Uterus (tissue), 4 donors: ENCODE data around the gene STK17A. TPM values are rescaled to one million over a fixed set of nuclear protein-coding genes. Genes with fewer than 3 reads are reported as not detected.

ENCODE experiments used
- DNase-seq, 2 donors: peaks; one replicate each; pipeline ENCODE4 v3.0.0-alpha.2; 2019 to 2020
- H3K27ac ChIP-seq, 2 donors: fragments of 200-600 bp; sonication (generic); 1 replicate in 1 of 2; 2 replicates in 1 of 2; pipeline ENCODE4 v1.5.1; 2016 to 2018
- H3K27me3 ChIP-seq, 2 donors: fragments of 200-600 bp; sonication (generic); one replicate each; pipeline ENCODE4 v1.5.1; 2018 to 2019; ENCODE audit warnings: control low read depth in 1 of 2
- H3K36me3 ChIP-seq, 2 donors: fragments of 200-600 bp; sonication (generic); one replicate each; pipeline ENCODE4 v1.5.1; 2019; ENCODE audit warnings: control low read depth in 1 of 2
- H3K4me1 ChIP-seq, 2 donors: fragments of 200-600 bp; sonication (generic); one replicate each; pipeline ENCODE4 v1.5.1; 2018 to 2019; ENCODE audit warnings: control low read depth in 1 of 2
- H3K4me3 ChIP-seq, 2 donors: fragments of 200-600 bp; sonication (generic); 1 replicate in 1 of 2; 2 replicates in 1 of 2; pipeline ENCODE4 v1.5.1; 2018 to 2019; ENCODE audit warnings: mild to moderate bottlenecking in 1 of 2
- H3K9me3 ChIP-seq, 2 donors: fragments of 200-600 bp; sonication (generic); one replicate each; pipeline ENCODE4 v1.5.1; 2019; ENCODE audit warnings: control low read depth in 1 of 2
- CTCF ChIP-seq, 4 experiments: fragments of 200-600 bp in 2 of 4; fragments of 450-650 bp in 2 of 4; sonication (generic) in 2 of 4; IDR thresholded peaks; one replicate each; pipeline ENCODE4 v1.5.1; 2016 to 2019; ENCODE audit warnings: antibody characterized with exemption in 4 of 4, mild to moderate bottlenecking in 2 of 4, moderate library complexity in 1 of 4
- POLR2A ChIP-seq, 2 donors: fragments of 450-650 bp; IDR thresholded peaks; one replicate each; pipeline ENCODE4 v1.6.1; 2016; ENCODE audit warnings: antibody characterized with exemption in 2 of 2, mild to moderate bottlenecking in 1 of 2, moderate library complexity in 1 of 2
- intact Hi-C: fragments of 100-400 bp; cut with DNase I; formaldehyde crosslinking; loops from one replicate; pipeline ENCODE4 v1.15.1; 2023; ENCODE audit warnings: low total_unique reads
- total RNA-seq, 4 donors: library from RNA; depleted of rRNA in 3 of 4; stranded (reverse); fragments of >200 nt in 3 of 4; gene quantifications; one replicate each; pipeline versions ENCODE4 v1.1.0 to v1.2.4, GENCODE V29; 2014 to 2023
- donor health status: DM: yes; HTN: yes; CAD: no.

Gene STK17A
- total RNA-seq: 10 to 100 TPM in 2 of 4 donors, 1 to 10 TPM in 2; 2.3 to 25.2 (median 7.5) TPM

GRCh38 chr7:43582503-43583423 is at the start of gene STK17A:
Gene STK17A, plus strand, starts transcription at chr7:43583108. Its CDS starts 136 bp downstream, at chr7:43583244.
- TF ChIP-seq CTCF (IDR thresholded peaks at IDR 0.05): peak; percentile 98 to 100 (median 100)
- peak; percentile 40 to 76 for TF ChIP-seq POLR2A (IDR thresholded peaks at IDR 0.05)
- H3K27ac ChIP-seq: peak within 1 kb of the TSS; percentile 90 to 91
- H3K4me3 ChIP-seq: peak within 1 kb of the TSS; percentile 65 to 70
- H3K27me3 ChIP-seq: no peaks in the 10 kb centered on the region
- H3K36me3 ChIP-seq: no peaks in the 10 kb centered on the region
- H3K4me1 ChIP-seq: no peaks in the 10 kb centered on the region
- peak; percentile 87 to 93 for DNase-seq
- no peaks in the 10 kb centered on the region for H3K9me3 ChIP-seq
- intact Hi-C loops: loop anchor here (5.0 to 10.0 kb wide), 2 partner anchors 140 to 252 kb away; no protein-coding TSS in a partner anchor

GRCh38 chr7:43533801-43534479 is 49.0 kb upstream of the STK17A start:
- Histone ChIP-seq H3K27ac (peak overlapping the region; percentile 7 to 59), H3K4me3 (no peak overlapping the region), H3K4me1 (peaks cover 0 to 5% of the 10 kb centered on the region in 2 donors), H3K27me3 (no peaks in the 10 kb centered on the region), H3K9me3 (no peaks in the 10 kb centered on the region), H3K36me3 (no peaks in the 10 kb centered on the region)
- TF ChIP-seq POLR2A (IDR thresholded peaks at IDR 0.05) (no peak), CTCF (IDR thresholded peaks at IDR 0.05) (no peak)
- no peak for DNase-seq
- intact Hi-C loops: no loop called here

GRCh38 chr7:43535031-43535451 is 47.9 kb upstream of the STK17A start:
- Histone ChIP-seq H3K4me1 (peaks cover 0 to 5% of the 10 kb centered on the region in 2 donors), H3K27me3 (no peaks in the 10 kb centered on the region), H3K9me3 (no peaks in the 10 kb centered on the region), H3K36me3 (no peaks in the 10 kb centered on the region), H3K27ac (peak overlapping the region in 1 of 2 donors; percentile 59), H3K4me3 (no peak overlapping the region)
- intact Hi-C loops: no loop called here
- peak in 1 of 2 donors; percentile 24 for DNase-seq
- TF ChIP-seq POLR2A (IDR thresholded peaks at IDR 0.05): no peak
- no peak for TF ChIP-seq CTCF (IDR thresholded peaks at IDR 0.05)

- H3K27me3 ChIP-seq: no peaks in the 10 kb centered on the region
- no peaks in the 10 kb centered on the region for H3K9me3 ChIP-seq
- TF ChIP-seq POLR2A (IDR thresholded peaks at IDR 0.05) (no peak), CTCF (IDR thresholded peaks at IDR 0.05) (no peak)
- peak overlapping the region in 1 of 2 donors; percentile 18 for H3K27ac ChIP-seq
- H3K4me3 ChIP-seq: no peak overlapping the region
- no peaks in the 10 kb centered on the region for H3K36me3 ChIP-seq
- peaks cover 0 to 5% of the 10 kb centered on the region in 2 donors for H3K4me1 ChIP-seq
- DNase-seq: no peak
- intact Hi-C loops: no loop called here
Measured at GRCh38 chr7:43535810-43536585, 46.9 kb upstream of the STK17A start.
